PC-3 (cell line): Measurements from ENCODE around the gene KCTD2.

ENCODE experiments used
- CTCF ChIP-seq: fragments of 300-600 bp; sonication (generic); conservative IDR thresholded peaks from 2 replicates; pipeline ENCODE4 v1.5.1; 2017; ENCODE audit warnings: antibody characterized with exemption, low read depth, mild to moderate bottlenecking, low read length
- EZH2phosphoT487 ChIP-seq: fragments of 300-600 bp; sonication (generic); IDR thresholded peaks from 2 replicates; pipeline ENCODE4 v1.6.1; 2018; ENCODE audit warnings: mild to moderate bottlenecking, antibody characterized with exemption, low read length, borderline replicate concordance

- no peak for TF ChIP-seq CTCF
- no peak for TF ChIP-seq EZH2phosphoT487
These were observed 34.9 kb downstream of the KCTD2 start for GRCh38 chr17:75081611-75082540.
